Prostate gland (tissue), 2 donors: ENCODE measurements around the gene ADAT3.

Source experiments
- CTCF ChIP-seq, 4 experiments: fragments of 200-600 bp in 2 of 4; fragments of 450-650 bp in 2 of 4; sonication (generic) in 2 of 4; IDR thresholded peaks; 1 replicate in 3 of 4; 2 replicates in 1 of 4; pipeline ENCODE4 v1.5.1; 2016 to 2019; ENCODE audit warnings: antibody characterized with exemption in 4 of 4, mild to moderate bottlenecking in 2 of 4, moderate library complexity in 2 of 4
- POLR2A ChIP-seq: fragments of 450-650 bp; IDR thresholded peaks from one replicate; pipeline ENCODE4 v1.6.1; 2016; ENCODE audit warnings: antibody characterized with exemption, mild to moderate bottlenecking
- POLR2AphosphoS5 ChIP-seq: sonication (generic); formaldehyde crosslinking; IDR thresholded peaks from one replicate; pipeline ENCODE4 v1.6.1; 2017; ENCODE audit warnings: antibody characterized with exemption

- TF ChIP-seq CTCF (IDR thresholded peaks at IDR 0.05) (no peak), POLR2AphosphoS5 (no peak), POLR2A (no peak)
These were observed 6.8 kb downstream of the ADAT3 start for GRCh38 chr19:1911995-1912394.
